K562 (cell line): Measurements from ENCODE around the gene USP17L22. TPM values are rescaled to one million over a fixed set of nuclear protein-coding genes. Genes with fewer than 3 reads are reported as not detected.
"Not testable (repeated sequence)": the region's sequence is repeated elsewhere in the genome, so short reads cannot be mapped to it uniquely, and the experiment has no call there.

Source experiments
- ATAC-seq: fragments of 200-7000 bp; cut with Tn5 transposase; 3 replicates; pipeline ENCODE4 v1.9.1; 2020; ENCODE audit warnings: moderate library complexity
- BruUV-seq: library from RNA; stranded (reverse); fragments of 400-500 nt; replicated peaks from 2 replicates; lab custom pipeline; 2021; lab: Mats Ljungman, UMichigan
- CTCF ChIA-PET: fragments of 300-600 bp; formaldehyde crosslinking; extraction: SDS; loops from one replicate; lab custom pipeline; 2021; ENCODE audit warnings: low intra/inter-chr PET ratio; lab: Yijun Ruan, JAX
- POLR2A ChIA-PET: fragments of 300-600, 350-650 bp; sonication (Branson Sonifier 250); formaldehyde crosslinking; extraction: SDS; loops from one replicate; lab custom pipeline; 2021; ENCODE audit warnings: antibody characterized with exemption, inconsistent platforms; lab: Yijun Ruan, JAX
- DNase-seq, 4 experiments: peaks; one replicate each; pipeline versions ENCODE4 v3.0.0 to v3.0.0-alpha.2; 2011 to 2018; ENCODE audit warnings: low spot score in 3 of 4, mixed read lengths in 3 of 4; ENCODE audit errors: extremely low read depth in 1 of 4
- FAIRE-seq: peaks from 2 replicates; lab custom pipeline; 2011; peaks lifted over from hg19 to GRCh38; lab: Jason Lieb, UNC
- H2AFZ ChIP-seq: 2 replicates; pipeline ENCODE4 v1.6.0; 2011; ENCODE audit warnings: low read depth, low read length, control low read depth, inconsistent platforms
- H3K27ac ChIP-seq: fragments of 200-600 bp; 3 replicates; pipeline ENCODE4 v1.8.0; 2011; ENCODE audit warnings: low read depth, mild to moderate bottlenecking, control low read depth, inconsistent platforms, low read length, moderate library complexity, mixed read lengths; ENCODE audit errors: extremely low read depth
- H3K27me3 ChIP-seq, 2 experiments: fragments of 300-600 bp in 1 of 2; 2 replicates in 1 of 2; 3 replicates in 1 of 2; pipeline versions ENCODE4 v1.6.0 to v1.8.0; 2011; ENCODE audit warnings: inconsistent platforms in 2 of 2, low read length in 2 of 2, mild to moderate bottlenecking in 1 of 2, mixed read lengths in 1 of 2, moderate library complexity in 1 of 2; ENCODE audit not compliant: control insufficient read depth in 2 of 2, insufficient read depth in 2 of 2
- H3K36me3 ChIP-seq: fragments of 300-600 bp; 3 replicates; pipeline ENCODE4 v1.8.0; 2011; ENCODE audit warnings: mild to moderate bottlenecking, low read length, inconsistent platforms; ENCODE audit not compliant: control insufficient read depth, insufficient read depth
- H3K4me1 ChIP-seq, 2 experiments: fragments of 200-600 bp in 1 of 2; replicated peaks in 1 of 2; 2 replicates in 1 of 2; 3 replicates in 1 of 2; pipeline versions ENCODE4 v1.5.1 to v1.8.0; 2011; ENCODE audit warnings: inconsistent platforms in 2 of 2, low read length in 2 of 2, mild to moderate bottlenecking in 1 of 2, mixed read lengths in 1 of 2, moderate library complexity in 1 of 2; ENCODE audit not compliant: control insufficient read depth in 2 of 2, insufficient read depth in 2 of 2
- H3K4me2 ChIP-seq: 2 replicates; pipeline ENCODE4 v1.6.1; 2011; ENCODE audit warnings: low read length, control low read depth, inconsistent platforms, mixed read lengths; ENCODE audit not compliant: insufficient read depth
- H3K4me3 ChIP-seq: fragments of 200-600 bp; sonication (generic), shearing (Covaris generic); 2 replicates; pipeline ENCODE4 v1.5.1; 2016; ENCODE audit warnings: control low read depth, inconsistent platforms
- H3K79me2 ChIP-seq: fragments of 200-600 bp; 3 replicates; pipeline ENCODE4 v1.8.0; 2011; ENCODE audit warnings: low read length, inconsistent platforms; ENCODE audit not compliant: control insufficient read depth, insufficient read depth
- H3K9ac ChIP-seq, 2 experiments: 2 replicates each; pipeline versions ENCODE4 v1.6.0 to v1.6.1; 2011; ENCODE audit warnings: low read depth in 2 of 2, low read length in 2 of 2, control low read depth in 1 of 2, inconsistent platforms in 1 of 2, mild to moderate bottlenecking in 1 of 2, mixed read lengths in 1 of 2; ENCODE audit not compliant: insufficient read depth in 1 of 2
- H3K9me1 ChIP-seq: one replicate; pipeline ENCODE4 v1.6.0; 2011; ENCODE audit warnings: inconsistent platforms, mild to moderate bottlenecking, low read length, moderate library complexity; ENCODE audit not compliant: control insufficient read depth, insufficient read depth
- H3K9me3 ChIP-seq: replicated peaks from 2 replicates; pipeline ENCODE4 v1.5.1; 2011; ENCODE audit warnings: low read depth, low read length, inconsistent platforms; ENCODE audit not compliant: control insufficient read depth, insufficient read depth
- H4K20me1 ChIP-seq: replicated peaks from 2 replicates; pipeline ENCODE4 v1.6.1; 2011; ENCODE audit warnings: low read length, inconsistent platforms, mixed read lengths; ENCODE audit not compliant: control insufficient read depth, insufficient read depth
- WGBS: fragments of 100-300 bp; shearing (Covaris generic); methylation state at CpG from one replicate; pipeline ENCODE4 v1.1.6; 2016; ENCODE audit warnings: low coverage, mixed read lengths; ENCODE audit not compliant: insufficient coverage; ENCODE audit errors: missing lambda C conversion rate; 5-methylcytosine and 5-hydroxymethylcytosine counted together
- in situ Hi-C: fragments of 300-500 bp; cut with MboI; formaldehyde crosslinking; loops from 4 replicates; pipeline ENCODE4 v1.15.0; 2018; ENCODE audit warnings: inconsistent platforms, mixed read lengths
- intact Hi-C: fragments of 100-400 bp; cut with micrococcal nuclease; formaldehyde crosslinking; loops from 2 replicates; pipeline ENCODE4 v1.14.2; 2022
- polyA plus RNA-seq, 8 experiments: library from polyadenylated mRNA; depleted of rRNA in 4 of 8; stranded (reverse) in 5 of 8; unstranded in 3 of 8; fragments of >200 nt; fragmentation: Nextera tagmentation in 2 of 8; fragmentation: Illumina TruSeq in 1 of 8; extraction: Ambion mirVana in 2 of 8; extraction: Trizol in 1 of 8; gene quantifications; 2 replicates each; pipeline versions ENCODE4 v1.2.1 to v1.2.3, GENCODE V29; 2011 to 2014; ENCODE audit warnings: inconsistent platforms in 1 of 8, missing spikeins in 1 of 8
- total RNA-seq, 7 experiments: library from RNA; depleted of rRNA in 6 of 7; stranded (reverse); fragments of >200 nt in 6 of 7; fragmentation: Illumina TruSeq in 2 of 7; extraction: Trizol in 2 of 7; gene quantifications; 2 replicates each; pipeline versions ENCODE4 v1.2.1 to v1.2.3, GENCODE V29; 2011 to 2021; ENCODE audit warnings: low replicate concordance in 1 of 7

Gene USP17L22
- total and polyA plus RNA-seq, 9 of the 15 experiments (the other 6 are each of a cell fraction or from before 2014, with no cell fraction given), result not detected

GRCh38 chr4:9262572-9262971 lies 4.8 kb upstream of the USP17L22 start, which contains the start of gene USP17L21:
Gene USP17L21 (plus strand): TSS chr4:9262872. CDS start chr4:9262872, 0 bp downstream.
- H3K4me1 ChIP-seq, H3K9me3 ChIP-seq, H3K4me2 ChIP-seq, H3K27ac ChIP-seq, DNase-seq, BruUV-seq, H3K9ac ChIP-seq, POLR2A ChIA-PET, H3K9me1 ChIP-seq, ATAC-seq, intact Hi-C loops, H4K20me1 ChIP-seq, CTCF ChIA-PET, H2AFZ ChIP-seq, H3K36me3 ChIP-seq, H3K27me3 ChIP-seq, H3K4me3 ChIP-seq, H3K79me2 ChIP-seq, FAIRE-seq: not testable (repeated sequence)
- in situ Hi-C loops, result loop anchor here (25.0 kb wide), 1 partner anchor 275 kb away; no protein-coding TSS in a partner anchor
- WGBS, result no CpG with 5 or more reads among the region's 13 CpGs

GRCh38 chr4:9271719-9272118 lies 4.3 kb downstream of the USP17L22 start:
- POLR2A ChIA-PET, H3K27ac ChIP-seq, H3K9ac ChIP-seq, H2AFZ ChIP-seq, DNase-seq, H3K27me3 ChIP-seq, H3K36me3 ChIP-seq, BruUV-seq, H3K9me3 ChIP-seq, intact Hi-C loops, H3K4me1 ChIP-seq, H3K4me2 ChIP-seq, H3K79me2 ChIP-seq, H4K20me1 ChIP-seq, CTCF ChIA-PET, H3K4me3 ChIP-seq, FAIRE-seq, ATAC-seq, H3K9me1 ChIP-seq: not testable (repeated sequence)
- in situ Hi-C loops, result loop anchor here (25.0 kb wide), 1 partner anchor 284 kb away; no protein-coding TSS in a partner anchor
- 0% methylated on average over 5 of the region's 10 CpGs for WGBS

Other genes starting within 250 kb of the USP17L22 start
Only the 7 nearest of the 20 such genes appear.
- gene USP17L13, start 42.7 kb upstream of the USP17L22 start, total RNA-seq (2014; rRNA removed), result not detected in 2 replicates
- gene USP17L13, start 42.7 kb upstream of the USP17L22 start, total RNA-seq (2014; rRNA removed; fragmentation: Illumina TruSeq; extraction: Trizol), result not detected in 2 replicates
- not detected in 2 replicates for gene USP17L13, start 42.7 kb upstream of the USP17L22 start, total RNA-seq (2015; rRNA removed; fragmentation: Illumina TruSeq; extraction: Trizol)
- gene USP17L13, start 42.7 kb upstream of the USP17L22 start, total RNA-seq (2021), result not detected in 2 replicates
- gene USP17L13, start 42.7 kb upstream of the USP17L22 start, polyA plus RNA-seq (2011; rRNA removed), result not detected in 2 replicates
- not detected in 2 replicates for gene USP17L13, start 42.7 kb upstream of the USP17L22 start, polyA plus RNA-seq (2014; fragmentation: Illumina TruSeq; extraction: Trizol)
- gene USP17L13, start 42.7 kb upstream of the USP17L22 start, polyA plus RNA-seq (2014; fragmentation: Nextera tagmentation; extraction: Ambion mirVana), result not detected
- not detected in 2 replicates for gene USP17L13, start 42.7 kb upstream of the USP17L22 start, polyA plus RNA-seq (2014; rRNA removed)
- gene USP17L15, start 33.2 kb upstream of the USP17L22 start, total RNA-seq (2014; rRNA removed), result not detected in 2 replicates
- not detected in 2 replicates for gene USP17L15, start 33.2 kb upstream of the USP17L22 start, total RNA-seq (2014; rRNA removed; fragmentation: Illumina TruSeq; extraction: Trizol)
- not detected in 2 replicates for gene USP17L15, start 33.2 kb upstream of the USP17L22 start, total RNA-seq (2015; rRNA removed; fragmentation: Illumina TruSeq; extraction: Trizol)
- not detected in 2 replicates for gene USP17L15, start 33.2 kb upstream of the USP17L22 start, total RNA-seq (2021)
- gene USP17L15, start 33.2 kb upstream of the USP17L22 start, polyA plus RNA-seq (2011; rRNA removed), result not detected in 2 replicates
- gene USP17L15, start 33.2 kb upstream of the USP17L22 start, polyA plus RNA-seq (2014; fragmentation: Illumina TruSeq; extraction: Trizol), result not detected in 2 replicates
- not detected for gene USP17L15, start 33.2 kb upstream of the USP17L22 start, polyA plus RNA-seq (2014; fragmentation: Nextera tagmentation; extraction: Ambion mirVana)
- not detected in 2 replicates for gene USP17L15, start 33.2 kb upstream of the USP17L22 start, polyA plus RNA-seq (2014; rRNA removed)
- gene USP17L17, start 23.7 kb upstream of the USP17L22 start, total RNA-seq (2014; rRNA removed), result not detected in 2 replicates
- not detected in 2 replicates for gene USP17L17, start 23.7 kb upstream of the USP17L22 start, total RNA-seq (2014; rRNA removed; fragmentation: Illumina TruSeq; extraction: Trizol)
- gene USP17L17, start 23.7 kb upstream of the USP17L22 start, total RNA-seq (2015; rRNA removed; fragmentation: Illumina TruSeq; extraction: Trizol), result not detected in 2 replicates
- not detected in 2 replicates for gene USP17L17, start 23.7 kb upstream of the USP17L22 start, total RNA-seq (2021)
- gene USP17L17, start 23.7 kb upstream of the USP17L22 start, polyA plus RNA-seq (2011; rRNA removed), result not detected in 2 replicates
- not detected in 2 replicates for gene USP17L17, start 23.7 kb upstream of the USP17L22 start, polyA plus RNA-seq (2014; fragmentation: Illumina TruSeq; extraction: Trizol)
- not detected for gene USP17L17, start 23.7 kb upstream of the USP17L22 start, polyA plus RNA-seq (2014; fragmentation: Nextera tagmentation; extraction: Ambion mirVana)
- gene USP17L17, start 23.7 kb upstream of the USP17L22 start, polyA plus RNA-seq (2014; rRNA removed), result not detected in 2 replicates
- not detected in 2 replicates for gene USP17L18, start 19.0 kb upstream of the USP17L22 start, total RNA-seq (2014; rRNA removed)
- gene USP17L18, start 19.0 kb upstream of the USP17L22 start, total RNA-seq (2014; rRNA removed; fragmentation: Illumina TruSeq; extraction: Trizol), result not detected in 2 replicates
- not detected in 2 replicates for gene USP17L18, start 19.0 kb upstream of the USP17L22 start, total RNA-seq (2015; rRNA removed; fragmentation: Illumina TruSeq; extraction: Trizol)
- gene USP17L18, start 19.0 kb upstream of the USP17L22 start, total RNA-seq (2021), result not detected in 2 replicates
- gene USP17L18, start 19.0 kb upstream of the USP17L22 start, polyA plus RNA-seq (2011; rRNA removed), result not detected in 2 replicates
- not detected in 2 replicates for gene USP17L18, start 19.0 kb upstream of the USP17L22 start, polyA plus RNA-seq (2014; fragmentation: Illumina TruSeq; extraction: Trizol)
- gene USP17L18, start 19.0 kb upstream of the USP17L22 start, polyA plus RNA-seq (2014; fragmentation: Nextera tagmentation; extraction: Ambion mirVana), result not detected
- gene USP17L18, start 19.0 kb upstream of the USP17L22 start, polyA plus RNA-seq (2014; rRNA removed), result not detected in 2 replicates
- not detected in 2 replicates for gene USP17L19, start 14.2 kb upstream of the USP17L22 start, total RNA-seq (2014; rRNA removed)
- gene USP17L19, start 14.2 kb upstream of the USP17L22 start, total RNA-seq (2014; rRNA removed; fragmentation: Illumina TruSeq; extraction: Trizol), result not detected in 2 replicates
- gene USP17L19, start 14.2 kb upstream of the USP17L22 start, total RNA-seq (2015; rRNA removed; fragmentation: Illumina TruSeq; extraction: Trizol), result not detected in 2 replicates
- not detected in 2 replicates for gene USP17L19, start 14.2 kb upstream of the USP17L22 start, total RNA-seq (2021)
- not detected in 2 replicates for gene USP17L19, start 14.2 kb upstream of the USP17L22 start, polyA plus RNA-seq (2011; rRNA removed)
- gene USP17L19, start 14.2 kb upstream of the USP17L22 start, polyA plus RNA-seq (2014; fragmentation: Illumina TruSeq; extraction: Trizol), result not detected in 2 replicates
- gene USP17L19, start 14.2 kb upstream of the USP17L22 start, polyA plus RNA-seq (2014; fragmentation: Nextera tagmentation; extraction: Ambion mirVana), result not detected
- gene USP17L19, start 14.2 kb upstream of the USP17L22 start, polyA plus RNA-seq (2014; rRNA removed), result not detected in 2 replicates
- gene USP17L20, start 9.5 kb upstream of the USP17L22 start, total RNA-seq (2014; rRNA removed), result not detected in 2 replicates
- not detected in 2 replicates for gene USP17L20, start 9.5 kb upstream of the USP17L22 start, total RNA-seq (2014; rRNA removed; fragmentation: Illumina TruSeq; extraction: Trizol)
- gene USP17L20, start 9.5 kb upstream of the USP17L22 start, total RNA-seq (2015; rRNA removed; fragmentation: Illumina TruSeq; extraction: Trizol), result not detected in 2 replicates
- not detected in 2 replicates for gene USP17L20, start 9.5 kb upstream of the USP17L22 start, total RNA-seq (2021)
- gene USP17L20, start 9.5 kb upstream of the USP17L22 start, polyA plus RNA-seq (2011; rRNA removed), result not detected in 2 replicates
- not detected in 2 replicates for gene USP17L20, start 9.5 kb upstream of the USP17L22 start, polyA plus RNA-seq (2014; fragmentation: Illumina TruSeq; extraction: Trizol)
- gene USP17L20, start 9.5 kb upstream of the USP17L22 start, polyA plus RNA-seq (2014; fragmentation: Nextera tagmentation; extraction: Ambion mirVana), result not detected
- gene USP17L20, start 9.5 kb upstream of the USP17L22 start, polyA plus RNA-seq (2014; rRNA removed), result not detected in 2 replicates
- gene USP17L21, start 4.7 kb upstream of the USP17L22 start, total RNA-seq (2014; rRNA removed), result not detected in 2 replicates
- gene USP17L21, start 4.7 kb upstream of the USP17L22 start, total RNA-seq (2014; rRNA removed; fragmentation: Illumina TruSeq; extraction: Trizol), result not detected in 2 replicates
- gene USP17L21, start 4.7 kb upstream of the USP17L22 start, total RNA-seq (2015; rRNA removed; fragmentation: Illumina TruSeq; extraction: Trizol), result not detected in 2 replicates
- gene USP17L21, start 4.7 kb upstream of the USP17L22 start, total RNA-seq (2021), result not detected in 2 replicates
- not detected in 2 replicates for gene USP17L21, start 4.7 kb upstream of the USP17L22 start, polyA plus RNA-seq (2011; rRNA removed)
- gene USP17L21, start 4.7 kb upstream of the USP17L22 start, polyA plus RNA-seq (2014; fragmentation: Illumina TruSeq; extraction: Trizol), result not detected in 2 replicates
- not detected for gene USP17L21, start 4.7 kb upstream of the USP17L22 start, polyA plus RNA-seq (2014; fragmentation: Nextera tagmentation; extraction: Ambion mirVana)
- not detected in 2 replicates for gene USP17L21, start 4.7 kb upstream of the USP17L22 start, polyA plus RNA-seq (2014; rRNA removed)